Tibial artery (tissue), 4 donors: Measurements from ENCODE around the gene ETS1.

Experiments used
- DNase-seq, 2 donors: peaks; one replicate each; pipeline ENCODE4 v3.0.0-alpha.2; 2019
- H3K27ac ChIP-seq, 2 donors: fragments of 200-600 bp; sonication (generic) in 1 of 2; 1 replicate in 1 of 2; 2 replicates in 1 of 2; pipeline ENCODE4 v1.5.1; 2018 to 2019; ENCODE audit warnings: mild to moderate bottlenecking in 1 of 2
- H3K27me3 ChIP-seq, 2 donors: fragments of 200-600 bp; sonication (generic) in 1 of 2; one replicate each; pipeline versions ENCODE4 v1.5.1 to v1.6.0; 2016 to 2019
- H3K36me3 ChIP-seq, 3 donors: fragments of 200-600 bp; sonication (generic) in 2 of 3; one replicate each; pipeline ENCODE4 v1.5.1; 2016 to 2019; ENCODE audit warnings: mild to moderate bottlenecking in 2 of 3
- H3K4me1 ChIP-seq, 4 donors: fragments of 200-600 bp; sonication (generic) in 2 of 4; 1 replicate in 3 of 4; 2 replicates in 1 of 4; pipeline ENCODE4 v1.5.1; 2016 to 2019
- H3K4me3 ChIP-seq, 2 donors: fragments of 200-600 bp; sonication (generic) in 1 of 2; 1 replicate in 1 of 2; 2 replicates in 1 of 2; pipeline ENCODE4 v1.5.1; 2018 to 2019; ENCODE audit warnings: mild to moderate bottlenecking in 2 of 2
- H3K9me3 ChIP-seq, 3 donors: fragments of 200-600 bp; sonication (generic) in 1 of 3; one replicate each; pipeline ENCODE4 v1.5.1; 2016 to 2019
- CTCF ChIP-seq, 2 experiments: fragments of 200-600 bp in 1 of 2; fragments of 450-650 bp in 1 of 2; IDR thresholded peaks; one replicate each; pipeline ENCODE4 v1.5.1; 2017 to 2019; ENCODE audit warnings: antibody characterized with exemption in 2 of 2, mild to moderate bottlenecking in 1 of 2, moderate library complexity in 1 of 2
- intact Hi-C: fragments of 100-400 bp; cut with DNase I; formaldehyde crosslinking; loops from one replicate; pipeline ENCODE4 v1.15.0; 2023; ENCODE audit warnings: low total_unique reads

Gene ETS1

GRCh38 chr11:128625746-128626145 is 38.4 kb upstream of the ETS1 start:
- Histone ChIP-seq H3K36me3 (no peaks in the 10 kb centered on the region), H3K4me3 (no peak overlapping the region), H3K27ac (no peak overlapping the region), H3K27me3 (no peaks in the 10 kb centered on the region), H3K4me1 (peaks cover 0 to 10% (median 3%) of the 10 kb centered on the region in 4 donors), H3K9me3 (no peaks in the 10 kb centered on the region)
- intact Hi-C loops, result loop anchor here (10.0 kb wide), 1 partner anchor 71 kb away; no protein-coding TSS in a partner anchor
- no peak for DNase-seq
- no peak for TF ChIP-seq CTCF (IDR thresholded peaks at IDR 0.05)

DNA sequence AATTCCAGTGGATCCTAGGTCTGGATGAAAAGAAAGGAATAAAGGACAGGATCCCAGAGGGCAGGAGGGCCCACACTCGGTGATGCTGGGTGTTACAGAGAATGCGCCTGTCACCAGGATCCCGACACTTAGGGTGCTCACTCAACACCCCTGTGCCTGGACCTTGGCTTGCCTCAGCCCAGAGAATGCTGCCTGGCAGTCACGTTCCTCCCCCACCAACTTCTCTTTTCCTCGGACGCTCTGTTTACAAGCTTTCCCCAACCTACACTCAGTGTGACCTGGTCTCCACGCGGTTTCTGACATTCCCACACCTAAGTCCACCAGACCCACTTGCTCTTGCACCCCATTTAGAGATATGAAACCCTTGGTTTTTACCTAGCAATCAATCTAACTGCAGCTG is 38.0 kb upstream of the ETS1 start:
- no peak overlapping the region for H3K27ac ChIP-seq
- peaks cover 0 to 6% (median 1%) of the 10 kb centered on the region in 4 donors for H3K4me1 ChIP-seq

DNA sequence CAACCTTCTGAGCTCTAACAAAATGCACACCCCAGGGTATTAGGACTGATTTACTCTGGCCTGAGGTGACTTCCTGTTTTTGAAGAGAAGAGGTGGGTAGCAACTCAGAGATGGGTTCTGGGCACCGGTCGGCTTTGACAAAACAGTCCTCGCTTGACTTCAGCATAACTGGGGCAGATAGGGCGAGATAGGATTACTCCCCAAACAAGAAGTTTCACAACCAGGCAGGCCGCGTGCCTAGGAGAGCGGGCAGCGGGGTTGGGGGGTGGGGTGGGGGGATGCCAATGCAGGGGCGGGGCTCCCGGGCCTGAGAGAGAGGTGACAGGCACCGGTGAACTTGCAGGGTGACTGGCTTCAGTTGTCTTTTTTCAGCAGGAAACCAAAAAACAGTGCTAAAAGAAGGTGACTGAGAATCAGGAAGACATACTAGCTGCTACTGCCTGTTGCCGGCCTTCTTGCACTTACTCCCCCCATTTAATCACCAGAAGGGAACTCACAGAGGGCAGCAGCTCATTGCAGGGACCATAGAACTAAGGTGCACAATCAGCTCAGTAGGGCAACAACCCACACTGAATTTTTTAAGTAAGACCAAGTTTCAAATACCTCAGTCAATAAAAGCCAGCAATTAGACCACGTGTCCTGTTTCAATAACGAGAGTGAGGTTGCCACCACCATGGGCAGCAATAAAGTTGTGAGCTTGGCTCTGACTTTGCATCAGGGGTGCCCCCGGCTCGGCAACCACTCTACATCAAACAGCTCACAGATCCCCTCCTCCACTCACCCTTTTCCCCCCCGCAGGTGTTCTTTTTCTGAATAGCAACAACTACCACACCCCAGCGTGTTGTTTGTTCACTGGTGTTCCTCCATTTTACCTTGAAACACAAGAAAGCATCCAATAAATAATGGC is 37.2 kb upstream of the ETS1 start:
- no peak overlapping the region for H3K27ac ChIP-seq
- H3K27me3 ChIP-seq, result no peaks in the 10 kb centered on the region
- TF ChIP-seq CTCF (IDR thresholded peaks at IDR 0.05), result no peak
- H3K4me3 ChIP-seq, result no peak overlapping the region
- H3K36me3 ChIP-seq, result no peaks in the 10 kb centered on the region
- no peaks in the 10 kb centered on the region for H3K9me3 ChIP-seq
- intact Hi-C loops, result loop anchor here (10.0 kb wide), 1 partner anchor 70 kb away; no protein-coding TSS in a partner anchor
- H3K4me1 ChIP-seq, result peaks cover 0 to under 1% (median 0%) of the 10 kb centered on the region in 4 donors
- no peak for DNase-seq

More for the DNA sequence above, 38.0 kb upstream of the ETS1 start:
- H3K9me3 ChIP-seq, result no peaks in the 10 kb centered on the region
- TF ChIP-seq CTCF (IDR thresholded peaks at IDR 0.05), result no peak
- no peaks in the 10 kb centered on the region for H3K27me3 ChIP-seq
- no peak for DNase-seq
- H3K36me3 ChIP-seq, result no peaks in the 10 kb centered on the region
- intact Hi-C loops, result loop anchor here (10.0 kb wide), 1 partner anchor 71 kb away; no protein-coding TSS in a partner anchor
- no peak overlapping the region for H3K4me3 ChIP-seq

DNA sequence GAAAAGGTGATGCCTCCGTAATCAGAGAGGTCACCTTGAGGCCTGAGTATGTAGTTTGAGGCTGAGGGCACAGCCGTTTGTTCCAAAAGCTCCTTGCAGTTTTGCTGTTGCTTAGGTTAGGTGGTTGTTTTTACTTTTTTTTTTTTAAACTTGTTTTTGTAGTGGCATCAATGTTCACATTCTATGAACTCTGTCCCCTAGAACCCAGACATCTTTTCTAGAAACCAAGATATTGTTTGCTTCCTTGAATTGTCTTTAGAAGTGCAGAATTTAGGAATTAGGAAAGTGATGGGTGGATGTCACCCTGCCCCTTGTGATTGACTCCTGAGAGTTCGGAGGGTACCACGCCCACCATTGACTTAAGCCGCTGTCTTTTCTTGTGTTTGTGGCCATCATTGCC is 35.7 kb upstream of the ETS1 start:
- Histone ChIP-seq H3K9me3 (no peaks in the 10 kb centered on the region), H3K4me3 (no peak overlapping the region), H3K4me1 (no peaks in the 10 kb centered on the region), H3K27ac (no peak overlapping the region), H3K36me3 (no peaks in the 10 kb centered on the region), H3K27me3 (no peaks in the 10 kb centered on the region)
- TF ChIP-seq CTCF (IDR thresholded peaks at IDR 0.05), result no peak
- intact Hi-C loops, result loop anchor here (10.0 kb wide), 1 partner anchor 68 kb away; no protein-coding TSS in a partner anchor
- DNase-seq, result no peak

- Histone ChIP-seq H3K4me3 (no peak overlapping the region), H3K9me3 (no peaks in the 10 kb centered on the region), H3K36me3 (no peaks in the 10 kb centered on the region), H3K4me1 (no peaks in the 10 kb centered on the region), H3K27ac (no peak overlapping the region), H3K27me3 (no peaks in the 10 kb centered on the region)
- no peak for TF ChIP-seq CTCF (IDR thresholded peaks at IDR 0.05)
- intact Hi-C loops, result loop anchor here (10.0 kb wide), 1 partner anchor 67 kb away; no protein-coding TSS in a partner anchor
- no peak for DNase-seq
Measured at GRCh38 chr11:128621601-128622501, 34.5 kb upstream of the ETS1 start.
